AML-193 (cell line): ENCODE measurements around the gene MYH6.
"Not testable (repeated sequence)": the region's sequence is repeated elsewhere in the genome, so short reads cannot be mapped to it uniquely, and the experiment has no call there.

ENCODE experiments used
- DNase-seq, 2 experiments: peaks; one replicate each; lab custom pipeline; 2025; lab: John Stamatoyannopoulos, UW

The MYH6 gene

GRCh38 chr14:23392613-23393012, 15.5 kb downstream of the MYH6 start:
- no peak for DNase-seq

- not testable (repeated sequence) for DNase-seq
These were observed 18.2 kb downstream of the MYH6 start for GRCh38 chr14:23389871-23390270.

- DNase-seq: no peak
These were observed 18.7 kb downstream of the MYH6 start for GRCh38 chr14:23389396-23389795.

- no peak for DNase-seq
These were observed 19.1 kb downstream of the MYH6 start for GRCh38 chr14:23388996-23389395.

GRCh38 chr14:23387916-23388882, 19.9 kb downstream of the MYH6 start:
- DNase-seq: no peak

GRCh38 chr14:23386999-23387398, 21.1 kb downstream of the MYH6 start:
- no peak for DNase-seq

GRCh38 chr14:23386266-23386657, 21.8 kb downstream of the MYH6 start:
- DNase-seq: not testable (repeated sequence)

- DNase-seq: no peak
These were observed 22.3 kb downstream of the MYH6 start for GRCh38 chr14:23385642-23386265.

GRCh38 chr14:23385244-23385641, 22.8 kb downstream of the MYH6 start:
- no peak for DNase-seq

GRCh38 chr14:23384364-23385080, 23.6 kb downstream of the MYH6 start:
- no peak for DNase-seq

- DNase-seq: no peak
These were observed 25.2 kb downstream of the MYH6 start for GRCh38 chr14:23382731-23383440.

GRCh38 chr14:23382276-23382675, 25.8 kb downstream of the MYH6 start:
- DNase-seq: no peak

- DNase-seq: no peak
These were observed 26.2 kb downstream of the MYH6 start for GRCh38 chr14:23381871-23382270.

- DNase-seq: no peak
These were observed 27.1 kb downstream of the MYH6 start for GRCh38 chr14:23380976-23381375.

- no peak for DNase-seq
These were observed 27.7 kb downstream of the MYH6 start for GRCh38 chr14:23380197-23380914.

- DNase-seq: peak; percentile 24 to 26
These were observed 28.5 kb downstream of the MYH6 start for GRCh38 chr14:23379366-23380196.

- no peak for DNase-seq
These were observed 29.4 kb downstream of the MYH6 start for GRCh38 chr14:23378612-23379220.

GRCh38 chr14:23377573-23378563, 30.2 kb downstream of the MYH6 start:
- DNase-seq: no peak

GRCh38 chr14:23377198-23377550, 30.9 kb downstream of the MYH6 start:
- DNase-seq: no peak
